HepG2 (cell line): Measurements from ENCODE around the gene INSIG1. TPM values are rescaled to one million over a fixed set of nuclear protein-coding genes. Genes with fewer than 3 reads are reported as not detected.

Experiments used
- ATAC-seq: fragments of 200-7000 bp; cut with Tn5 transposase; 3 replicates; pipeline ENCODE4 v1.9.1; 2020; ENCODE audit warnings: mild to moderate bottlenecking, moderate library complexity
- BruUV-seq: library from RNA; stranded (reverse); fragments of 400-500 nt; replicated peaks from 2 replicates; lab custom pipeline; 2021; lab: Mats Ljungman, UMichigan
- CTCF ChIA-PET: fragments of 300-600 bp; formaldehyde crosslinking; extraction: SDS; loops from one replicate; lab custom pipeline; 2021; ENCODE audit warnings: low total read pairs, inconsistent platforms, low intra/inter-chr PET ratio; lab: Yijun Ruan, JAX
- POLR2A ChIA-PET: fragments of 350-600 bp; sonication (Branson Sonifier 250); formaldehyde crosslinking; loops from one replicate; lab custom pipeline; 2020; ENCODE audit warnings: antibody characterized with exemption, inconsistent platforms; lab: Yijun Ruan, JAX
- DNase-seq: peaks from one replicate; pipeline ENCODE4 v3.0.0-alpha.2; 2015; ENCODE audit warnings: low spot score
- FAIRE-seq: peaks from 3 replicates; lab custom pipeline; 2011; peaks lifted over from hg19 to GRCh38; lab: Jason Lieb, UNC
- H2AFZ ChIP-seq: one replicate; pipeline ENCODE4 v1.6.1; 2011; ENCODE audit warnings: low read length, inconsistent platforms
- H3K27ac ChIP-seq: fragments of 300-600 bp; 3 replicates; pipeline ENCODE4 v1.8.0; 2011; ENCODE audit warnings: mixed run types, mild to moderate bottlenecking, mixed read lengths, low read length, inconsistent platforms; ENCODE audit not compliant: insufficient read depth; ENCODE audit errors: extremely low read length
- H3K27me3 ChIP-seq, 2 experiments: fragments of 200-600 bp in 1 of 2; 2 replicates in 1 of 2; 3 replicates in 1 of 2; pipeline versions ENCODE4 v1.6.0 to v1.8.0; 2011; ENCODE audit warnings: low read length in 2 of 2, mild to moderate bottlenecking in 2 of 2, moderate library complexity in 2 of 2, inconsistent platforms in 1 of 2; ENCODE audit not compliant: insufficient read depth in 2 of 2, control insufficient read depth in 1 of 2
- H3K36me3 ChIP-seq, 2 experiments: fragments of 200-600 bp in 1 of 2; replicated peaks in 1 of 2; 2 replicates in 1 of 2; 3 replicates in 1 of 2; pipeline versions ENCODE4 v1.5.1 to v1.8.0; 2011; ENCODE audit warnings: low read length in 2 of 2, inconsistent platforms in 1 of 2; ENCODE audit not compliant: insufficient read depth in 2 of 2, control insufficient read depth in 1 of 2
- H3K4me1 ChIP-seq: 2 replicates; pipeline ENCODE4 v1.5.1; 2012; ENCODE audit warnings: low read length, inconsistent platforms; ENCODE audit not compliant: insufficient read depth
- H3K4me2 ChIP-seq: 2 replicates; pipeline ENCODE4 v1.6.0; 2011; ENCODE audit warnings: low read depth, low read length, inconsistent platforms
- H3K4me3 ChIP-seq, 3 experiments: fragments of 200-600 bp in 1 of 3; sonication (generic), shearing (Covaris generic) in 1 of 3; replicated peaks in 1 of 3; 2 replicates each; pipeline ENCODE4 v1.5.1; 2011 to 2016; ENCODE audit warnings: low read length in 3 of 3, inconsistent platforms in 2 of 3, low read depth in 2 of 3, mild to moderate bottlenecking in 2 of 3, control low read depth in 1 of 3, mixed read lengths in 1 of 3; ENCODE audit not compliant: insufficient read depth in 1 of 3
- H3K79me2 ChIP-seq: one replicate; pipeline ENCODE4 v1.6.1; 2011; ENCODE audit warnings: low read length, inconsistent platforms; ENCODE audit not compliant: insufficient read depth
- H3K9ac ChIP-seq: 2 replicates; pipeline ENCODE4 v1.6.0; 2011; ENCODE audit warnings: mild to moderate bottlenecking, low read depth, low read length, inconsistent platforms; ENCODE audit not compliant: insufficient read depth
- H3K9me3 ChIP-seq: 2 replicates; pipeline ENCODE4 v1.5.1; 2012; ENCODE audit warnings: mild to moderate bottlenecking, low read length
- H4K20me1 ChIP-seq: 2 replicates; pipeline ENCODE4 v1.6.0; 2011; ENCODE audit warnings: inconsistent platforms, mild to moderate bottlenecking, low read length, moderate library complexity; ENCODE audit not compliant: insufficient read depth
- DMAP1 ChIP-seq: IDR thresholded peaks from 2 replicates; pipeline ENCODE4 v1.6.1; 2016
- FOXK1 ChIP-seq: sonication (generic); formaldehyde crosslinking; IDR thresholded peaks from 2 replicates; pipeline ENCODE4 v1.4.0; 2020; ENCODE audit warnings: low read depth, missing genetic modification reagents, borderline replicate concordance
- HOMEZ ChIP-seq: IDR thresholded peaks from 2 replicates; pipeline ENCODE4 v1.6.1; 2016; ENCODE audit warnings: low read depth
- HOXD1 ChIP-seq: sonication (generic); formaldehyde crosslinking; IDR thresholded peaks from 2 replicates; pipeline ENCODE4 v1.5.0; 2020; ENCODE audit warnings: missing genetic modification reagents
- ISX ChIP-seq: sonication (generic); formaldehyde crosslinking; conservative IDR thresholded peaks from 2 replicates; pipeline ENCODE4 v1.5.0; 2020; ENCODE audit warnings: missing genetic modification reagents
- KMT2B ChIP-seq: IDR thresholded peaks from 2 replicates; pipeline ENCODE4 v1.6.1; 2016; ENCODE audit warnings: missing genetic modification reagents, missing compliant biosample characterization
- MLXIP ChIP-seq: sonication (generic); formaldehyde crosslinking; IDR thresholded peaks from 2 replicates; pipeline ENCODE4 v1.9.0; 2021; ENCODE audit warnings: missing genetic modification reagents, borderline replicate concordance
- SETDB1 ChIP-seq: sonication (generic); formaldehyde crosslinking; IDR thresholded peaks from 2 replicates; pipeline ENCODE4 v1.5.1; 2020; ENCODE audit warnings: missing genetic modification reagents, mild to moderate bottlenecking, borderline replicate concordance
- SRSF9 ChIP-seq: fragments of 200-400 bp; formaldehyde crosslinking; IDR thresholded peaks from 2 replicates; pipeline ENCODE4 v1.6.1; 2018; ENCODE audit warnings: borderline replicate concordance, mild to moderate bottlenecking, low read depth, low read length; ENCODE audit not compliant: insufficient read depth, poor library complexity, severe bottlenecking
- ZMYM3 ChIP-seq: sonication (generic); formaldehyde crosslinking; IDR thresholded peaks from 2 replicates; pipeline ENCODE4 v1.5.1; 2020; ENCODE audit warnings: mild to moderate bottlenecking, missing genetic modification reagents
- ZNF143 ChIP-seq: sonication (generic); formaldehyde crosslinking; IDR thresholded peaks from 2 replicates; pipeline ENCODE4 v1.4.0; 2020; ENCODE audit warnings: missing genetic modification reagents
- ZNF205 ChIP-seq: IDR thresholded peaks from 2 replicates; pipeline ENCODE4 v1.6.1; 2018; ENCODE audit warnings: missing biosample characterization, missing genetic modification reagents
- WGBS: methylation state at CpG from one replicate; pipeline ENCODE4 v1.1.6; 2017; ENCODE audit warnings: low lambda C conversion rate; 5-methylcytosine and 5-hydroxymethylcytosine counted together
- in situ Hi-C: cut with HindIII; loops from 2 replicates; pipeline ENCODE4 v1.10.0; 2017; ENCODE audit warnings: low pct_unique_long_range_greater_than_20kb; ENCODE audit not compliant: extremely low pct_ligation_motif_present
- intact Hi-C: fragments of 100-400 bp; cut with micrococcal nuclease; formaldehyde crosslinking; loops from one replicate; pipeline ENCODE4 v1.10.0; 2022; ENCODE audit not compliant: unreplicated experiment
- polyA plus RNA-seq, 8 experiments: library from polyadenylated mRNA; depleted of rRNA in 3 of 8; stranded (reverse) in 7 of 8; unstranded in 1 of 8; fragments of >200 nt; fragmentation: Illumina TruSeq in 4 of 8; extraction: Trizol in 4 of 8; gene quantifications; 2 replicates each; pipeline versions ENCODE4 v1.2.1 to v1.2.3, GENCODE V29; 2011 to 2016; ENCODE audit warnings: low read depth in 4 of 8, missing spikeins in 1 of 8, mixed read lengths in 1 of 8; ENCODE audit not compliant: insufficient read depth in 1 of 8
- total RNA-seq, 5 experiments: library from RNA; depleted of rRNA; stranded (reverse); fragments of >200 nt; fragmentation: Illumina TruSeq; extraction: Trizol; gene quantifications; 2 replicates each; pipeline ENCODE4 v1.2.3, GENCODE V29; 2016; ENCODE audit warnings: low read depth in 1 of 5

INSIG1 gene
- total and polyA plus RNA-seq, 2 of the 13 experiments (the other 11 are each of a cell fraction or from before 2014, with no cell fraction given), result 0.07 to 0.11 TPM

- ATAC-seq, result no peak
- ChIA-PET CTCF (no interaction called here), POLR2A (no interaction called here)
- TF ChIP-seq SETDB1 (CRISPR knock-in tag) (no peak), MLXIP (CRISPR knock-in tag) (no peak), ZMYM3 (CRISPR knock-in tag) (no peak), DMAP1 (no peak), HOMEZ (CRISPR knock-in tag) (no peak), ZNF205 (no peak), KMT2B (no peak), SRSF9 (no peak), FOXK1 (no peak), ZNF143 (no peak), HOXD1 (CRISPR knock-in tag) (no peak), ISX (CRISPR knock-in tag) (no peak)
- no peak overlapping the region for H3K4me2 ChIP-seq
- no peak overlapping the region for H3K27ac ChIP-seq
- peaks cover 1 to 35% of the 10 kb centered on the region in 2 experiments; a peak in 4 of 5 replicates for H3K27me3 ChIP-seq
- in situ Hi-C loops, result no loop called here
- H2AFZ ChIP-seq, result no peak overlapping the region
- H3K79me2 ChIP-seq, result no peaks in the 10 kb centered on the region
- intact Hi-C loops, result no loop called here
- H3K4me3 ChIP-seq, result no peak overlapping the region
- DNase-seq, result no peak
- no peak overlapping the region for H3K9ac ChIP-seq
- no peaks in the 10 kb centered on the region for H3K4me1 ChIP-seq
- no peaks in the 10 kb centered on the region for H3K36me3 ChIP-seq
- no TSS peak for BruUV-seq
- no peaks in the 10 kb centered on the region for H3K9me3 ChIP-seq
- H4K20me1 ChIP-seq, result no peaks in the 10 kb centered on the region
- 60% methylated on average over 2 of the region's 3 CpGs for WGBS
- no peak for FAIRE-seq
Observed at GRCh38 chr7:155258226-155258560, 39.5 kb upstream of the INSIG1 start.
